ENCODE measurements around the gene FSTL3. TPM values are rescaled to one million over a fixed set of nuclear protein-coding genes. Genes with fewer than 3 reads are reported as not detected.

Gene FSTL3
- total and polyA plus RNA-seq, 2 of the 13 experiments (the other 11 are each of a cell fraction or from before 2014, with no cell fraction given): 13.5 to 15.6 TPM

GRCh38 chr19:670609-671075, 5.5 kb upstream of the FSTL3 start (continued):
- TF ChIP-seq, protein P1, sequence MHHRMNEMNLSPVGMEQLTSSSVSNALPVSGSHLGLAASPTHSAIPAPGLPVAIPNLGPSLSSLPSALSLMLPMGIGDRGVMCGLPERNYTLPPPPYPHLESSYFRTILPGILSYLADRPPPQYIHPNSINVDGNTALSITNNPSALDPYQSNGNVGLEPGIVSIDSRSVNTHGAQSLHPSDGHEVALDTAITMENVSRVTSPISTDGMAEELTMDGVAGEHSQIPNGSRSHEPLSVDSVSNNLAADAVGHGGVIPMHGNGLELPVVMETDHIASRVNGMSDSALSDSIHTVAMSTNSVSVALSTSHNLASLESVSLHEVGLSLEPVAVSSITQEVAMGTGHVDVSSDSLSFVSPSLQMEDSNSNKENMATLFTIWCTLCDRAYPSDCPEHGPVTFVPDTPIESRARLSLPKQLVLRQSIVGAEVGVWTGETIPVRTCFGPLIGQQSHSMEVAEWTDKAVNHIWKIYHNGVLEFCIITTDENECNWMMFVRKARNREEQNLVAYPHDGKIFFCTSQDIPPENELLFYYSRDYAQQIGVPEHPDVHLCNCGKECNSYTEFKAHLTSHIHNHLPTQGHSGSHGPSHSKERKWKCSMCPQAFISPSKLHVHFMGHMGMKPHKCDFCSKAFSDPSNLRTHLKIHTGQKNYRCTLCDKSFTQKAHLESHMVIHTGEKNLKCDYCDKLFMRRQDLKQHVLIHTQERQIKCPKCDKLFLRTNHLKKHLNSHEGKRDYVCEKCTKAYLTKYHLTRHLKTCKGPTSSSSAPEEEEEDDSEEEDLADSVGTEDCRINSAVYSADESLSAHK (CRISPR knock-in tag; IDR thresholded peaks at IDR 0.05; ENCODE audit: borderline replicate concordance): no peak
- TF ChIP-seq ZNF567 (CRISPR knock-in tag; IDR thresholded peaks at IDR 0.05; ENCODE audit: borderline replicate concordance) (no peak), PPARG (CRISPR knock-in tag; conservative IDR thresholded peaks at IDR 0.05) (no peak), PHF8 (CRISPR knock-in tag; IDR thresholded peaks at IDR 0.05) (0 out of 2 replicates have a peak, but pooled peaks have one; percentile 39), ZNF574 (CRISPR knock-in tag; IDR thresholded peaks at IDR 0.05) (no peak), ZNF749 (CRISPR knock-in tag; IDR thresholded peaks at IDR 0.05; ENCODE audit: borderline replicate concordance) (no peak), ZNF274 (CRISPR knock-in tag; IDR thresholded peaks at IDR 0.05) (no peak), NFKB2 (CRISPR knock-in tag; IDR thresholded peaks at IDR 0.05; ENCODE audit: borderline replicate concordance) (no peak), ZBTB3 (CRISPR knock-in tag; IDR thresholded peaks at IDR 0.05; ENCODE audit: borderline replicate concordance, low read depth) (no peak), SETDB1 (CRISPR knock-in tag; IDR thresholded peaks at IDR 0.05; ENCODE audit: borderline replicate concordance) (no peak), MED1 (CRISPR knock-in tag; IDR thresholded peaks at IDR 0.05) (no peak), FLYWCH1 (CRISPR knock-in tag; IDR thresholded peaks at IDR 0.05) (no peak)
- TF ChIP-seq, protein P2, sequence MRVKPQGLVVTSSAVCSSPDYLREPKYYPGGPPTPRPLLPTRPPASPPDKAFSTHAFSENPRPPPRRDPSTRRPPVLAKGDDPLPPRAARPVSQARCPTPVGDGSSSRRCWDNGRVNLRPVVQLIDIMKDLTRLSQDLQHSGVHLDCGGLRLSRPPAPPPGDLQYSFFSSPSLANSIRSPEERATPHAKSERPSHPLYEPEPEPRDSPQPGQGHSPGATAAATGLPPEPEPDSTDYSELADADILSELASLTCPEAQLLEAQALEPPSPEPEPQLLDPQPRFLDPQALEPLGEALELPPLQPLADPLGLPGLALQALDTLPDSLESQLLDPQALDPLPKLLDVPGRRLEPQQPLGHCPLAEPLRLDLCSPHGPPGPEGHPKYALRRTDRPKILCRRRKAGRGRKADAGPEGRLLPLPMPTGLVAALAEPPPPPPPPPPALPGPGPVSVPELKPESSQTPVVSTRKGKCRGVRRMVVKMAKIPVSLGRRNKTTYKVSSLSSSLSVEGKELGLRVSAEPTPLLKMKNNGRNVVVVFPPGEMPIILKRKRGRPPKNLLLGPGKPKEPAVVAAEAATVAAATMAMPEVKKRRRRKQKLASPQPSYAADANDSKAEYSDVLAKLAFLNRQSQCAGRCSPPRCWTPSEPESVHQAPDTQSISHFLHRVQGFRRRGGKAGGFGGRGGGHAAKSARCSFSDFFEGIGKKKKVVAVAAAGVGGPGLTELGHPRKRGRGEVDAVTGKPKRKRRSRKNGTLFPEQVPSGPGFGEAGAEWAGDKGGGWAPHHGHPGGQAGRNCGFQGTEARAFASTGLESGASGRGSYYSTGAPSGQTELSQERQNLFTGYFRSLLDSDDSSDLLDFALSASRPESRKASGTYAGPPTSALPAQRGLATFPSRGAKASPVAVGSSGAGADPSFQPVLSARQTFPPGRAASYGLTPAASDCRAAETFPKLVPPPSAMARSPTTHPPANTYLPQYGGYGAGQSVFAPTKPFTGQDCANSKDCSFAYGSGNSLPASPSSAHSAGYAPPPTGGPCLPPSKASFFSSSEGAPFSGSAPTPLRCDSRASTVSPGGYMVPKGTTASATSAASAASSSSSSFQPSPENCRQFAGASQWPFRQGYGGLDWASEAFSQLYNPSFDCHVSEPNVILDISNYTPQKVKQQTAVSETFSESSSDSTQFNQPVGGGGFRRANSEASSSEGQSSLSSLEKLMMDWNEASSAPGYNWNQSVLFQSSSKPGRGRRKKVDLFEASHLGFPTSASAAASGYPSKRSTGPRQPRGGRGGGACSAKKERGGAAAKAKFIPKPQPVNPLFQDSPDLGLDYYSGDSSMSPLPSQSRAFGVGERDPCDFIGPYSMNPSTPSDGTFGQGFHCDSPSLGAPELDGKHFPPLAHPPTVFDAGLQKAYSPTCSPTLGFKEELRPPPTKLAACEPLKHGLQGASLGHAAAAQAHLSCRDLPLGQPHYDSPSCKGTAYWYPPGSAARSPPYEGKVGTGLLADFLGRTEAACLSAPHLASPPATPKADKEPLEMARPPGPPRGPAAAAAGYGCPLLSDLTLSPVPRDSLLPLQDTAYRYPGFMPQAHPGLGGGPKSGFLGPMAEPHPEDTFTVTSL (CRISPR knock-in tag; IDR thresholded peaks at IDR 0.05; ENCODE audit: borderline replicate concordance): no peak
- TF ChIP-seq, protein P3, sequence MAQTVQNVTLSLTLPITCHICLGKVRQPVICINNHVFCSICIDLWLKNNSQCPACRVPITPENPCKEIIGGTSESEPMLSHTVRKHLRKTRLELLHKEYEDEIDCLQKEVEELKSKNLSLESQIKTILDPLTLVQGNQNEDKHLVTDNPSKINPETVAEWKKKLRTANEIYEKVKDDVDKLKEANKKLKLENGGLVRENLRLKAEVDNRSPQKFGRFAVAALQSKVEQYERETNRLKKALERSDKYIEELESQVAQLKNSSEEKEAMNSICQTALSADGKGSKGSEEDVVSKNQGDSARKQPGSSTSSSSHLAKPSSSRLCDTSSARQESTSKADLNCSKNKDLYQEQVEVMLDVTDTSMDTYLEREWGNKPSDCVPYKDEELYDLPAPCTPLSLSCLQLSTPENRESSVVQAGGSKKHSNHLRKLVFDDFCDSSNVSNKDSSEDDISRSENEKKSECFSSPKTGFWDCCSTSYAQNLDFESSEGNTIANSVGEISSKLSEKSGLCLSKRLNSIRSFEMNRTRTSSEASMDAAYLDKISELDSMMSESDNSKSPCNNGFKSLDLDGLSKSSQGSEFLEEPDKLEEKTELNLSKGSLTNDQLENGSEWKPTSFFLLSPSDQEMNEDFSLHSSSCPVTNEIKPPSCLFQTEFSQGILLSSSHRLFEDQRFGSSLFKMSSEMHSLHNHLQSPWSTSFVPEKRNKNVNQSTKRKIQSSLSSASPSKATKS (CRISPR knock-in tag; IDR thresholded peaks at IDR 0.05): no peak
- TF ChIP-seq, protein P4, sequence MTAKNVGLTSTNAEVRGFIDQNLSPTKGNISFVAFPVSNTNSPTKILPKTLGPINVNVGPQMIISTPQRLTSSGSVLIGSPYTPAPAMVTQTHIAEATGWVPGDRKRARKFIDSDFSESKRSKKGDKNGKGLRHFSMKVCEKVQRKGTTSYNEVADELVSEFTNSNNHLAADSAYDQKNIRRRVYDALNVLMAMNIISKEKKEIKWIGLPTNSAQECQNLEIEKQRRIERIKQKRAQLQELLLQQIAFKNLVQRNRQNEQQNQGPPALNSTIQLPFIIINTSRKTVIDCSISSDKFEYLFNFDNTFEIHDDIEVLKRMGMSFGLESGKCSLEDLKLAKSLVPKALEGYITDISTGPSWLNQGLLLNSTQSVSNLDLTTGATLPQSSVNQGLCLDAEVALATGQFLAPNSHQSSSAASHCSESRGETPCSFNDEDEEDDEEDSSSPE (CRISPR knock-in tag; IDR thresholded peaks at IDR 0.05): no peak

All from HepG2 (cell line).